Breast epithelium (tissue), 4 donors: ENCODE results near the gene BPIFA1. TPM values are rescaled to one million over a fixed set of nuclear protein-coding genes. Genes with fewer than 3 reads are reported as not detected.
A peak's percentile ranks its signal among the peaks of the same experiment; 100 is the strongest.

ENCODE experiments used
- DNase-seq, 2 donors: peaks; one replicate each; pipeline ENCODE4 v3.0.0-alpha.2; 2019; ENCODE audit warnings: low spot score in 2 of 2
- H3K27ac ChIP-seq, 2 donors: fragments of 200-600 bp; sonication (generic) in 1 of 2; one replicate each; pipeline ENCODE4 v1.5.1; 2016 to 2019; ENCODE audit warnings: mild to moderate bottlenecking in 1 of 2
- H3K27me3 ChIP-seq, 2 donors: fragments of 200-600 bp; sonication (generic) in 1 of 2; one replicate each; pipeline versions ENCODE4 v1.5.1 to v1.6.0; 2017 to 2019; ENCODE audit warnings: control low read depth in 1 of 2, mild to moderate bottlenecking in 1 of 2
- H3K36me3 ChIP-seq: fragments of 200-600 bp; one replicate; pipeline ENCODE4 v1.5.1; 2019
- H3K4me1 ChIP-seq, 2 donors: fragments of 200-600 bp; sonication (generic); one replicate each; pipeline ENCODE4 v1.5.1; 2016 to 2019; ENCODE audit warnings: control low read depth in 1 of 2
- H3K4me3 ChIP-seq, 3 donors: fragments of 200-600 bp; sonication (generic); 1 replicate in 2 of 3; 2 replicates in 1 of 3; pipeline ENCODE4 v1.5.1; 2016 to 2019; ENCODE audit warnings: mild to moderate bottlenecking in 3 of 3, moderate library complexity in 2 of 3
- H3K9me3 ChIP-seq, 2 donors: fragments of 200-600 bp; sonication (generic) in 1 of 2; one replicate each; pipeline ENCODE4 v1.5.1; 2016 to 2019; ENCODE audit warnings: control low read depth in 1 of 2
- POLR2A ChIP-seq: fragments of 450-650 bp; IDR thresholded peaks from one replicate; pipeline ENCODE4 v1.6.1; 2016; ENCODE audit warnings: antibody characterized with exemption, mild to moderate bottlenecking, moderate library complexity
- POLR2AphosphoS5 ChIP-seq, 3 donors: sonication (generic); formaldehyde crosslinking; IDR thresholded peaks; one replicate each; pipeline ENCODE4 v1.6.1; 2017; ENCODE audit warnings: antibody characterized with exemption in 3 of 3
- intact Hi-C: fragments of 100-400 bp; cut with DNase I; formaldehyde crosslinking; loops from one replicate; pipeline ENCODE4 v1.15.1; 2023; ENCODE audit warnings: low total_unique reads
- total RNA-seq, 3 donors: library from RNA; depleted of rRNA; stranded (reverse); fragments of >200 nt; gene quantifications; one replicate each; pipeline ENCODE4 v1.1.0, GENCODE V29; 2016
- TF ChIP-seq, protein P1 (sequence below), 3 donors: fragments of 450-650 bp; IDR thresholded peaks; one replicate each; pipeline ENCODE4 v1.5.1; 2016 to 2017; ENCODE audit warnings: antibody characterized with exemption in 3 of 3, mild to moderate bottlenecking in 3 of 3, moderate library complexity in 3 of 3

The BPIFA1 gene
- total RNA-seq, 3 donors from 2014 or later: not detected

GRCh38 chr20:33252460-33252859 lies 16.7 kb downstream of the BPIFA1 start:
- H3K36me3 ChIP-seq: no peaks in the 10 kb centered on the region
- peaks cover 0 to 5% of the 10 kb centered on the region in 2 donors for H3K9me3 ChIP-seq
- intact Hi-C loops: no loop called here
- no peak for DNase-seq
- TF ChIP-seq POLR2AphosphoS5 (IDR thresholded peaks at IDR 0.05) (no peak), POLR2A (no peak)
- TF ChIP-seq, protein P1, sequence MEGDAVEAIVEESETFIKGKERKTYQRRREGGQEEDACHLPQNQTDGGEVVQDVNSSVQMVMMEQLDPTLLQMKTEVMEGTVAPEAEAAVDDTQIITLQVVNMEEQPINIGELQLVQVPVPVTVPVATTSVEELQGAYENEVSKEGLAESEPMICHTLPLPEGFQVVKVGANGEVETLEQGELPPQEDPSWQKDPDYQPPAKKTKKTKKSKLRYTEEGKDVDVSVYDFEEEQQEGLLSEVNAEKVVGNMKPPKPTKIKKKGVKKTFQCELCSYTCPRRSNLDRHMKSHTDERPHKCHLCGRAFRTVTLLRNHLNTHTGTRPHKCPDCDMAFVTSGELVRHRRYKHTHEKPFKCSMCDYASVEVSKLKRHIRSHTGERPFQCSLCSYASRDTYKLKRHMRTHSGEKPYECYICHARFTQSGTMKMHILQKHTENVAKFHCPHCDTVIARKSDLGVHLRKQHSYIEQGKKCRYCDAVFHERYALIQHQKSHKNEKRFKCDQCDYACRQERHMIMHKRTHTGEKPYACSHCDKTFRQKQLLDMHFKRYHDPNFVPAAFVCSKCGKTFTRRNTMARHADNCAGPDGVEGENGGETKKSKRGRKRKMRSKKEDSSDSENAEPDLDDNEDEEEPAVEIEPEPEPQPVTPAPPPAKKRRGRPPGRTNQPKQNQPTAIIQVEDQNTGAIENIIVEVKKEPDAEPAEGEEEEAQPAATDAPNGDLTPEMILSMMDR (IDR thresholded peaks at IDR 0.05): no peak
- no peak overlapping the region for H3K4me3 ChIP-seq
- H3K27ac ChIP-seq: no peak overlapping the region
- no peaks in the 10 kb centered on the region for H3K4me1 ChIP-seq
- no peaks in the 10 kb centered on the region for H3K27me3 ChIP-seq

GRCh38 chr20:33255005-33255404 lies 19.2 kb downstream of the BPIFA1 start:
- DNase-seq: no peak
- Histone ChIP-seq H3K4me1 (no peaks in the 10 kb centered on the region), H3K27ac (no peak overlapping the region), H3K36me3 (no peaks in the 10 kb centered on the region), H3K27me3 (no peaks in the 10 kb centered on the region), H3K4me3 (no peak overlapping the region), H3K9me3 (peaks cover 0 to 5% of the 10 kb centered on the region in 2 donors)
- intact Hi-C loops: no loop called here
- TF ChIP-seq POLR2AphosphoS5 (IDR thresholded peaks at IDR 0.05) (no peak), POLR2A (no peak)
- TF ChIP-seq, protein P1 (IDR thresholded peaks at IDR 0.05): no peak

DNA sequence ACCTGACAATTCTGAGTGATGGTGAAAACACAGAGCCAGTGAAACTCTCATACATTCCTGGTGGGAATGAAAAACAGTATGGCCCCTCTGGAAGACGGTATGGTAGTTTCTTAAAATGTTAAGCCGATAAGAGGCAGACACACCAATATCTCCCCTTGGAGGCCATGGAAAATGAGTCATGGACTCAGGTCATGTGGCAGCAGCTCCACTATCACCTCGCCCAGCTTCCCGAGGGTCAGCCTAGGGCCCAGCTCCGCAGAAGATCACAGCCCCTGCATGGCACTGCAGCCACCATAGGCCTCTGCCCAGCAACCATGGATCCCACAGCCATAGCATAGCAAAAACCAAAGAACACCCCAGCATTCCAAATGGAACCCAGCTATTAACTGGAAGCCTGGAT lies 21.4 kb downstream of the BPIFA1 start:
- TF ChIP-seq POLR2AphosphoS5 (IDR thresholded peaks at IDR 0.05): no peak
- no peak for TF ChIP-seq POLR2A
- TF ChIP-seq, protein P1 (IDR thresholded peaks at IDR 0.05): no peak
- no peaks in the 10 kb centered on the region for H3K27me3 ChIP-seq
- no peak overlapping the region for H3K4me3 ChIP-seq
- no peaks in the 10 kb centered on the region for H3K36me3 ChIP-seq
- intact Hi-C loops: no loop called here
- DNase-seq: no peak
- H3K27ac ChIP-seq: no peak overlapping the region
- no peaks in the 10 kb centered on the region for H3K4me1 ChIP-seq
- H3K9me3 ChIP-seq: peaks cover 0 to 9% of the 10 kb centered on the region in 2 donors

DNA sequence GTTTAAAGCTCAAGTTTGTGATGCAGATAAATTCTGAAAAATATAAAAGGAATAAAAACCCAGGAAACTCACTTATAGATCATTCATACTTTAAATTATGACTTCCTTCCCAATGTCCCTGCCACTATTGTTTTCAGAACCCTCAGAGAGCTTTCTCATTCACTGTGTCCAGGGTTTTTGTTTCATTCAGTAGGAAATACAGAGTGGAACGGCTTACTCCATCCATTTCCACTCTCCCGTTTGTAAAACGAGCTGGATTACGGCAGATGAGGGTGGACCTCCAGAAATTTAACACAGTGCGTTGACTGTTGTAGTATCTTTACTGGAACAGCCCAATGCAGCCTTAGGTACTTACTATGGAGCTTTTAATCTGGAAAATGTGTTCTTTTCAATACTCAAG lies 23.6 kb downstream of the BPIFA1 start:
- no peak for TF ChIP-seq POLR2A
- TF ChIP-seq, protein P1 (IDR thresholded peaks at IDR 0.05): no peak
- no peak for TF ChIP-seq POLR2AphosphoS5 (IDR thresholded peaks at IDR 0.05)
- intact Hi-C loops: no loop called here
- Histone ChIP-seq H3K4me1 (no peaks in the 10 kb centered on the region), H3K9me3 (peaks cover 0 to 9% of the 10 kb centered on the region in 2 donors), H3K36me3 (no peaks in the 10 kb centered on the region), H3K27ac (no peak overlapping the region), H3K4me3 (no peak overlapping the region), H3K27me3 (peaks cover 0 to 3% of the 10 kb centered on the region in 2 donors)
- no peak for DNase-seq

DNA sequence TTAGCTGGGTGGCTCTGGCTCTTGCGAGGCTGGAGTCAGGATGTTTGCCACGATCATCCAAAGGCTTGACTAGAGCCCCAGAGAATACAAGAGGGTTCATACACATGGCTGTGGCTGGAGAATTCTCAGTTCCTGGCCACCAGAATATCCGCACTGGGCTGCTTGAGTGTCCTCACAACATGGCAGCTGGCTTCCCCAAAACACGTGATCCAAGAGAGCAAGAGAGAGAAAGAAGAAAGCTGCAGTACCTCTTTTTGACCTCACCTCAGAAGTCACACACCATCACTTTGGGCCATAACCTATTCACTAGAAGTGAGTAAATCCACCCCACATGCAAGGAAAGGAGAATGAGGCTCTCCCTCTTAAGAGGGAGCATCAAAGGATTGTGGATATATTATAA lies 25.7 kb downstream of the BPIFA1 start:
- no peaks in the 10 kb centered on the region for H3K36me3 ChIP-seq
- intact Hi-C loops: no loop called here
- DNase-seq: no peak
- TF ChIP-seq POLR2A: no peak
- no peaks in the 10 kb centered on the region for H3K4me1 ChIP-seq
- peaks cover 0 to 4% of the 10 kb centered on the region in 2 donors for H3K9me3 ChIP-seq
- no peak overlapping the region for H3K4me3 ChIP-seq
- no peak overlapping the region for H3K27ac ChIP-seq
- peaks cover 0 to 9% of the 10 kb centered on the region in 2 donors for H3K27me3 ChIP-seq

- peaks cover 0 to 4% of the 10 kb centered on the region in 2 donors for H3K9me3 ChIP-seq
- peaks cover 0 to 20% of the 10 kb centered on the region in 2 donors for H3K27me3 ChIP-seq
- no peak for DNase-seq
- H3K4me3 ChIP-seq: no peak overlapping the region
- H3K36me3 ChIP-seq: no peaks in the 10 kb centered on the region
- intact Hi-C loops: no loop called here
- H3K27ac ChIP-seq: no peak overlapping the region
- TF ChIP-seq POLR2AphosphoS5 (IDR thresholded peaks at IDR 0.05): no peak
- TF ChIP-seq, protein P1 (IDR thresholded peaks at IDR 0.05): peak in 1 of 3 donors; percentile 50
- H3K4me1 ChIP-seq: no peaks in the 10 kb centered on the region
Observed at GRCh38 chr20:33262658-33263065, 26.9 kb downstream of the BPIFA1 start.
